BJ (cell line): Measurements from ENCODE around the gene KAZALD1. TPM values are rescaled to one million over a fixed set of nuclear protein-coding genes. Genes with fewer than 3 reads are reported as not detected.

Experiments used
- CTCF ChIA-PET: fragments of 350-600 bp; formaldehyde crosslinking; extraction: SDS; loops from one replicate; lab custom pipeline; 2021; ENCODE audit warnings: antibody characterized with exemption, inconsistent platforms; lab: Yijun Ruan, JAX
- POLR2A ChIA-PET: fragments of 300-600 bp; sonication (Branson Sonifier 250); formaldehyde crosslinking; extraction: SDS; loops from one replicate; lab custom pipeline; 2021; ENCODE audit warnings: antibody characterized with exemption; lab: Charles Lee
- DNase-seq: peaks from one replicate; pipeline ENCODE4 v3.0.0-alpha.2; 2011; ENCODE audit warnings: low read depth
- H3K27me3 ChIP-seq: 2 replicates; pipeline ENCODE4 v1.6.0; 2011; ENCODE audit warnings: low read length; ENCODE audit not compliant: control insufficient read depth, insufficient read depth
- H3K36me3 ChIP-seq: 2 replicates; pipeline ENCODE4 v1.5.1; 2011; ENCODE audit warnings: low read length; ENCODE audit not compliant: control insufficient read depth, insufficient read depth
- H3K4me3 ChIP-seq: 2 replicates; pipeline ENCODE4 v1.5.1; 2011; ENCODE audit warnings: low read depth, mild to moderate bottlenecking, control low read depth, low read length
- polyA plus RNA-seq: library from polyadenylated mRNA; depleted of rRNA; stranded (reverse); fragments of >200 nt; gene quantifications from 2 replicates; pipeline ENCODE4 v1.2.3, GENCODE V29; 2011
- TF ChIP-seq, protein P1 (sequence below): IDR thresholded peaks from 2 replicates; pipeline ENCODE4 v1.5.1; 2011; ENCODE audit warnings: low read depth, mild to moderate bottlenecking, control low read depth, inconsistent platforms, low read length, moderate library complexity; ENCODE audit not compliant: insufficient read depth

The KAZALD1 gene
- polyA plus RNA-seq, 1 experiment = 32.4 TPM

DNA sequence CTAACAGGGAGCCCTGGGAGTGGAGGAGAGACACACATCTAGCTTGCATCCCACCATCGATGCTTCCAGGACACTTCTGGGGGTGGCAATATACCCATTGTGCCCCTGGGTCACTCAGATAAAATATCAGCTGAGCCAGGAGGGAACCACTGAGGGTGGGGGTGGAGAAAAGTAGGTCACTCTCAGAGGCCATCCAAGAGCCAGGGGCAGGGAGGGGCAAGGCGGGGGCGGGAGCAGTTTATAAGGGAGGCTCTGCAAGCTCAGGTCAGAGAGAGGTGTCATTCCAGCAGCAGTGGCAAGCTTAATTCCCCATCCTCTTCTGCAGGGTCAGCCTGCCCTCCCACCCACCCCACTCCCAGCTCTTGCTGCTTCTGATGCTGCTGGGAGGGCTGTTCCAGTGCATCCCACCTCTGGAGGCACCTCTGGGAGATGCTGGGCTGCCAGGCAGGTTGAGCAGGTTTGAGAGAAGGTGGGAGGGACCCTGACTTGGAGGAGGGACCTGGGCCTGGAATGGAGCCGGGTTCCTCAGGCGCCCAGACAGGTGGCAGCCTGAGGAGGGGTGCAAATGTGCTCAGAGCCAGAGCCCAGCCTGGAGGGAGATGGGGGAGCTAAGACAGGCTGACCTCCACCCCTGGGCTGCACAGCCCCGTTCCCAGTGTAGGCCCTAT is 49.2 kb downstream of the KAZALD1 start:
- no peak overlapping the region for H3K4me3 ChIP-seq
- POLR2A ChIA-PET = no interaction called here
- CTCF ChIA-PET = interaction anchor here (1.3 to 1.6 kb wide), 2 partner anchors 15 to 31 kb away, joined by 5 to 6 read pairs; no protein-coding TSS in a partner anchor
- H3K27me3 ChIP-seq = peaks cover 31% of the 10 kb centered on the region
- no peaks in the 10 kb centered on the region for H3K36me3 ChIP-seq
- TF ChIP-seq, protein P1, sequence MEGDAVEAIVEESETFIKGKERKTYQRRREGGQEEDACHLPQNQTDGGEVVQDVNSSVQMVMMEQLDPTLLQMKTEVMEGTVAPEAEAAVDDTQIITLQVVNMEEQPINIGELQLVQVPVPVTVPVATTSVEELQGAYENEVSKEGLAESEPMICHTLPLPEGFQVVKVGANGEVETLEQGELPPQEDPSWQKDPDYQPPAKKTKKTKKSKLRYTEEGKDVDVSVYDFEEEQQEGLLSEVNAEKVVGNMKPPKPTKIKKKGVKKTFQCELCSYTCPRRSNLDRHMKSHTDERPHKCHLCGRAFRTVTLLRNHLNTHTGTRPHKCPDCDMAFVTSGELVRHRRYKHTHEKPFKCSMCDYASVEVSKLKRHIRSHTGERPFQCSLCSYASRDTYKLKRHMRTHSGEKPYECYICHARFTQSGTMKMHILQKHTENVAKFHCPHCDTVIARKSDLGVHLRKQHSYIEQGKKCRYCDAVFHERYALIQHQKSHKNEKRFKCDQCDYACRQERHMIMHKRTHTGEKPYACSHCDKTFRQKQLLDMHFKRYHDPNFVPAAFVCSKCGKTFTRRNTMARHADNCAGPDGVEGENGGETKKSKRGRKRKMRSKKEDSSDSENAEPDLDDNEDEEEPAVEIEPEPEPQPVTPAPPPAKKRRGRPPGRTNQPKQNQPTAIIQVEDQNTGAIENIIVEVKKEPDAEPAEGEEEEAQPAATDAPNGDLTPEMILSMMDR = no peak
- DNase-seq = no peak

DNA sequence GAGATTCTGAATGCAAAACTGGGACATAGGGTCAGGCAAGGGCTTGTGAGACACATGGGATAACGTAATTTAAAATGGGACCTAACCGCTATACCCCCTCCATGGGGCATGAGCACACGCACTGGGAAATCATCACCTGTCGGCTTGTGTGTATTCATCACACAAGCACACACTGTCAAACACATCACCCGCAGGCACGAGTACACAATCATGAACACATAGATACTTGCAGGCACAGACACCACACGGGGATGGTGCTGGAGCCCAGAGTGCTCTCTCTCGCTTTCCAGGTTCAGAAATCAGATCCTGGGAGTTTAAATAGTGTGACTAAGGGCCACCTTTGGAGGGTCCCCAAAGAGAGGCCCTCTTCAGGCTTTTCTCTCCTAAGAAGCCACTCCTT is 49.8 kb downstream of the KAZALD1 start:
- peaks cover 31% of the 10 kb centered on the region for H3K27me3 ChIP-seq
- H3K4me3 ChIP-seq = no peak overlapping the region
- ChIA-PET CTCF (interaction anchor here (1.3 to 1.6 kb wide), 2 partner anchors 16 to 31 kb away, joined by 5 to 6 read pairs; no protein-coding TSS in a partner anchor), POLR2A (no interaction called here)
- no peaks in the 10 kb centered on the region for H3K36me3 ChIP-seq
- DNase-seq = no peak
- TF ChIP-seq, protein P1 = no peak

DNA sequence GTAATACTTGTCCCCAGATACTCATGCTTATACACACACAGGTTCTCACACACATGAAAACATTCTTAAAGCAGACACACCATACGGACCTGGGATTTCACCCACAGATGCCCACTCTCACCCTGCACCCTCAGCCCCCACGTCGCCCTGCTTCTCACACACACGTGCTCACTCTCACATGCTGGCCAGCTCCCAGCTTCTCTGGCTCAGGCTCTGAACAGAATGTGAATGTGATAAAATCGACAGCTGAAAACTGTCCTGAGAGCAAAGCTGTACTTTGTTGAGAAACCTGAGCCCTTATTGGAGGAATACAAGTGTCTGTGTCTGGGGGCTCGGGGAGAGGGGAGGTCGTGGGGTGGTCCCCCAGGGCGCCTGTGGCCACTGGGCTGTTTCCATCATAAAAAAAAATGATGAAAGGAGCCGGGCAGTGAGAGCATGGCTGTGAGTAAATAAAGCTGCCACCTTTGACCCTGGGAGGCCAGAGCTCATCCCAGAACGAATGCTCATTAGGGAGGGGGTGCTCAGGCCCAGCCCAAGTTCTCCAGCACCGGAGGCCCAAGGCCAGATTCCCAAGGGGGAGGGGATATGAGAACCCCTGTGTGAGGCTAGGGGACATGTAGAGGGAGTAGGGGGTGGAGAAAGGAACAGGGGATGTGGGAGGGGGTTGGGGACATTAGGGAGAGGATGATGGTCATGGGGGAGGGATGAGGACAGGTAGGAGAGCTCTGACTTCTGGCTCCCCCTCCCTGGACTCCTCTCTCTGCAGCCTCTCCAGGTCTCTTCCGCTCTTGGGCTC is 51.2 kb downstream of the KAZALD1 start:
- Histone ChIP-seq H3K27me3 (peaks cover 30% of the 10 kb centered on the region), H3K36me3 (no peaks in the 10 kb centered on the region), H3K4me3 (no peak overlapping the region)
- CTCF ChIA-PET = interaction anchor here (0.7 to 1.3 kb wide), 4 partner anchors 18 to 662 kb away, joined by 3 to 4 read pairs (median 3); no protein-coding TSS in a partner anchor
- POLR2A ChIA-PET = interaction anchor here (0.6 kb wide), 1 partner anchor 26 kb away, joined by 3 read pairs; no protein-coding TSS in a partner anchor
- TF ChIP-seq, protein P1 = no peak
- no peak for DNase-seq

DNA sequence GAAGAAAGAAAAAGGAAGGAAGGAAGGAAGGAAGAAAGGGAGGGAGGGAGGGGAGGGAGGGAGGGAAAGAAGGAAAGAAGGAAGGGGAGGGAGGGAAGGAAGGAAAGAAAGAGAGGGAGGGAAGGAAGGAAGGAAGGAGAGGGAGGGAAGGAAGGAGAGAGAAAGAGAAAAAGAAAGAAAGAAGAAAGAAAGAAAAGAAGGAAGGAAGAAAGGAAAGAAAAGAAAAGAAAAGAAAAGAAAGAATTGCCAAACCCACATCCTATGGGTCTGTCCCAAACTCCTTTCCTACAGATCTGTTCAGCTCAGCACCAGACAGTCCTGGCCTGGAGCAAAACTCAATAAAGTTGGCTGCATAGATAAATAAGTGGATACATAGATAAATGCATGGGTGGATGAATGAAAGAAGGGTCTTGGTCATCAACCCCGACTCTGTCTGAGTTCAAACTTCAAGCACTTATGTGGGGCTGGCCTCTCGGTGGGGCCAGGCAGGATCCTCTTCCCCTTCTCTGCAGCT is 52.2 kb downstream of the KAZALD1 start:
- CTCF ChIA-PET = interaction anchor here (0.7 to 1.3 kb wide), 4 partner anchors 19 to 37 kb away, joined by 3 read pairs; no protein-coding TSS in a partner anchor
- TF ChIP-seq, protein P1 = no peak
- peaks cover 26% of the 10 kb centered on the region for H3K27me3 ChIP-seq
- H3K36me3 ChIP-seq = no peaks in the 10 kb centered on the region
- H3K4me3 ChIP-seq = no peak overlapping the region
- no peak for DNase-seq
- POLR2A ChIA-PET = no interaction called here

DNA sequence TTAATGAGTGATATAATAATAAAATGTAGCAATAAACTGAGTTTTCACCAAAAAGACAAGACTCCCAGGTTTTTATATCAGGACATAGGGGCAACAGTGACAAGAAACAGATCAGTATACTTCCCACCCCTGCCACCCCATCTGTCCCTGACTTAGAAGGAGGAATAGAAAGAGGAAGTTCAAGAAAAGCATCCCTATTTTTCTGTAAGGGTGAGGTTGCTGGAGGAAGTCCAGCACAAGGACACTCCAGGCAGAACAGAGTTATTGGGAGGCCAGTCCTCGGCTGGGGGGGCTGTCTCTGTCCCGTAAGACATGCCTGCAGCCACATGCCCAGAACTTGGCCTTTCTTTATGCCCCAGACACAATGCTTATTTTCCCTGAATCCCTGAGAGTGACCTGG is 52.9 kb downstream of the KAZALD1 start:
- Histone ChIP-seq H3K27me3 (peaks cover 33% of the 10 kb centered on the region), H3K4me3 (no peak overlapping the region), H3K36me3 (no peaks in the 10 kb centered on the region)
- ChIA-PET POLR2A (no interaction called here), CTCF (interaction anchor here (0.7 to 1.1 kb wide), 3 partner anchors 19 to 37 kb away, joined by 3 read pairs; no protein-coding TSS in a partner anchor)
- TF ChIP-seq, protein P1 = no peak
- no peak for DNase-seq
